ENCODE results near the gene PELI3.
A peak's percentile ranks its signal among the peaks of the same experiment; 100 is the strongest.

DNA sequence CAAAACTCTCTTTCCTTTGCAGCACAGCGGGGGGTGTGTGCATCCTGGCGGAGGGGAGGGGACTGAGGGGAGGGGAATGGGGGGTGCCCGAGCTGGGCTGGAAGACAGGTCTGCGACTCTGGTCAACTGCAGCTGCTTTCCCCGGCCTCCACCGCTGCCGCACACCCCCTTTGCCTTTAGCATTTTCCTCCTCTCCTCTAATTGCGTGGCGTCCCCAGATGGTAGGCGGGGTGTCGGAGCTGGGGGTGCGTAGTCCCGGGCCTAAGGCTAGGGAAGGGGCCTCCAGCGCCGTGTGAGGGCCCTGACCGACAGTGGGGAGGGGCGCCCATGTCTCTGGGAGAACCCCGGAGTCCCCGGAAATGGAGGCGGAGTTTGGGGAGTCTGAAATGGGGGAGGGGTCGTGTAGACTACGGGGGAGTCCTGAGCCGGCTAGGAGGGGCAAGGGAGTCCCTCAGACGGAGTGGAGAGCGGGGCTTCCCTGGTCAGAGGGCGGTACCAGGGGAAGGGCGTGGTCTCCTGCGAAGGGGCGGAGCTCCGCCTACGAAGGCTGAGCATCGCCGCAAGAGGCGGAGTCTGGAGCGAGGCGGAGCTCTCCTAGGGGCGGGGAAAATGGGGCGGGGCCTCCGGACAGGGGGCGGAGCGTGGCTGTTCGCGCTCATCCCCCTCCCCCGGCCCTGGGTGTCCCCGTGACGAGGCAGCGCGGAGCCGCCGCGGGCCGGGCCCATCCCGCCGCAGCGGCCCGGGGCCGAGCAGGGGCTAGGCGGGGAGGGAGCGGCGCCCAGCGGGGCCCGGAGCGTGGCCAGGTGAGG lies at the start of gene PELI3:
- TF ChIP-seq, protein P1, sequence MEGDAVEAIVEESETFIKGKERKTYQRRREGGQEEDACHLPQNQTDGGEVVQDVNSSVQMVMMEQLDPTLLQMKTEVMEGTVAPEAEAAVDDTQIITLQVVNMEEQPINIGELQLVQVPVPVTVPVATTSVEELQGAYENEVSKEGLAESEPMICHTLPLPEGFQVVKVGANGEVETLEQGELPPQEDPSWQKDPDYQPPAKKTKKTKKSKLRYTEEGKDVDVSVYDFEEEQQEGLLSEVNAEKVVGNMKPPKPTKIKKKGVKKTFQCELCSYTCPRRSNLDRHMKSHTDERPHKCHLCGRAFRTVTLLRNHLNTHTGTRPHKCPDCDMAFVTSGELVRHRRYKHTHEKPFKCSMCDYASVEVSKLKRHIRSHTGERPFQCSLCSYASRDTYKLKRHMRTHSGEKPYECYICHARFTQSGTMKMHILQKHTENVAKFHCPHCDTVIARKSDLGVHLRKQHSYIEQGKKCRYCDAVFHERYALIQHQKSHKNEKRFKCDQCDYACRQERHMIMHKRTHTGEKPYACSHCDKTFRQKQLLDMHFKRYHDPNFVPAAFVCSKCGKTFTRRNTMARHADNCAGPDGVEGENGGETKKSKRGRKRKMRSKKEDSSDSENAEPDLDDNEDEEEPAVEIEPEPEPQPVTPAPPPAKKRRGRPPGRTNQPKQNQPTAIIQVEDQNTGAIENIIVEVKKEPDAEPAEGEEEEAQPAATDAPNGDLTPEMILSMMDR (IDR thresholded peaks at IDR 0.05; ENCODE audit: low read depth, low read length), result no peak
- peak; percentile 53 for TF ChIP-seq POLR2A (IDR thresholded peaks at IDR 0.05; ENCODE audit: extremely low read depth, insufficient read length)
- TF ChIP-seq, protein P2, sequence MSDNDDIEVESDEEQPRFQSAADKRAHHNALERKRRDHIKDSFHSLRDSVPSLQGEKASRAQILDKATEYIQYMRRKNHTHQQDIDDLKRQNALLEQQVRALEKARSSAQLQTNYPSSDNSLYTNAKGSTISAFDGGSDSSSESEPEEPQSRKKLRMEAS (IDR thresholded peaks at IDR 0.05; ENCODE audit: low read depth, low read length), result peak; percentile 35

All from NB4 (cell line).